ENCODE results near the gene MICU1.

Gene MICU1

DNA sequence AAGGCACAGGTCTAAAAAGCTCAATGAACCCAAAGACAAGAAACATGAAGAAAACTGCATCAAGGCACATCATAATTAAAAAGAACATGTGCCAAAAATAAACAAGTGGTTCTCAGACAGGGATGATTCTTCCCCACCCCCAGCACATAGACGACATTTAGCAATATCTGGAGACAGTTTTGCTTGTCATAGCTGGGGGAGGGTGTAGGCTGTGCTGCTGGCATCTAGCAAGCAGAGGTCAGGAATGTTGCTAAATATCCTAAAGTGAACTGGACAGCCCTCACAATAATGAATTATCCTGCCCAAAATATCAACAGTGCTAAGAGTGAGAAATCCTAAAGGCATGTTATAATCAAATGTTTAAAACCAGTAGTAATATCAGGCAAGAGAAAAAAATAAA, 122.6 kb downstream of the MICU1 start:
- H3K4me3 ChIP-seq (IDR thresholded peaks at IDR 0.05; ENCODE audit: insufficient read depth, low read depth, low read length) = no peak overlapping the region
- no peak overlapping the region for H3K4me2 ChIP-seq
- H4K20me1 ChIP-seq (ENCODE audit: insufficient read depth) = no peaks in the 10 kb centered on the region
- no peak overlapping the region for H3K27ac ChIP-seq
- no peaks in the 10 kb centered on the region for H3K79me2 ChIP-seq (ENCODE audit: insufficient read depth, low read depth)
- H3K4me1 ChIP-seq (ENCODE audit: low read depth, poor library complexity, severe bottlenecking) = no peaks in the 10 kb centered on the region
- no peaks in the 10 kb centered on the region for H3K36me3 ChIP-seq (ENCODE audit: insufficient read depth)
- no peak overlapping the region for H3K9ac ChIP-seq
- TF ChIP-seq, protein P1, sequence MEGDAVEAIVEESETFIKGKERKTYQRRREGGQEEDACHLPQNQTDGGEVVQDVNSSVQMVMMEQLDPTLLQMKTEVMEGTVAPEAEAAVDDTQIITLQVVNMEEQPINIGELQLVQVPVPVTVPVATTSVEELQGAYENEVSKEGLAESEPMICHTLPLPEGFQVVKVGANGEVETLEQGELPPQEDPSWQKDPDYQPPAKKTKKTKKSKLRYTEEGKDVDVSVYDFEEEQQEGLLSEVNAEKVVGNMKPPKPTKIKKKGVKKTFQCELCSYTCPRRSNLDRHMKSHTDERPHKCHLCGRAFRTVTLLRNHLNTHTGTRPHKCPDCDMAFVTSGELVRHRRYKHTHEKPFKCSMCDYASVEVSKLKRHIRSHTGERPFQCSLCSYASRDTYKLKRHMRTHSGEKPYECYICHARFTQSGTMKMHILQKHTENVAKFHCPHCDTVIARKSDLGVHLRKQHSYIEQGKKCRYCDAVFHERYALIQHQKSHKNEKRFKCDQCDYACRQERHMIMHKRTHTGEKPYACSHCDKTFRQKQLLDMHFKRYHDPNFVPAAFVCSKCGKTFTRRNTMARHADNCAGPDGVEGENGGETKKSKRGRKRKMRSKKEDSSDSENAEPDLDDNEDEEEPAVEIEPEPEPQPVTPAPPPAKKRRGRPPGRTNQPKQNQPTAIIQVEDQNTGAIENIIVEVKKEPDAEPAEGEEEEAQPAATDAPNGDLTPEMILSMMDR (conservative IDR thresholded peaks at IDR 0.05; ENCODE audit: low read depth, low read length) = no peak
- no peaks in the 10 kb centered on the region for H3K27me3 ChIP-seq (ENCODE audit: insufficient read depth, low read depth)
- no peak overlapping the region for H2AFZ ChIP-seq (ENCODE audit: low read depth)

DNA sequence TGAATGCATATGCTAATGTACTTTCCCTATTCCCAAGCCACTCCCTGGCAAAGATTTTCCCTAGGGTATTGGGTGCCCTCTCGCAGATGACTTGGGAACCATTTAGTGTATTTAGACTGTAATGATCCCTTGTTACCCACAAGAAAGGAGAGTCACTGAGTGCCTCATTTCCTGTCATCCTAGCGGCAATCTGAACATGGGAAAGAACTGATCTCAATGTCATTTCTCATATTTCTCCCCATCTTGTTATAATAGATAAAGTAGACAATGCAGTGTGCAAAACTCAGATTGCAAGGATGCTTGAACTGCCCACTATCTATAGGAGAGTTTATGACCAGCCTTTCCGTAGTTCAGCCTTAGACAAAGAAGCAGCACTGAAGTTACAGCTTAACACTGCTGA, 123.3 kb downstream of the MICU1 start:
- no peak overlapping the region for H3K4me3 ChIP-seq (IDR thresholded peaks at IDR 0.05; ENCODE audit: insufficient read depth, low read depth, low read length)
- no peak overlapping the region for H3K27ac ChIP-seq
- H2AFZ ChIP-seq (ENCODE audit: low read depth) = no peak overlapping the region
- H3K9ac ChIP-seq = no peak overlapping the region
- no peaks in the 10 kb centered on the region for H3K79me2 ChIP-seq (ENCODE audit: insufficient read depth, low read depth)
- no peaks in the 10 kb centered on the region for H4K20me1 ChIP-seq (ENCODE audit: insufficient read depth)
- H3K27me3 ChIP-seq (ENCODE audit: insufficient read depth, low read depth) = no peaks in the 10 kb centered on the region
- H3K4me2 ChIP-seq = no peak overlapping the region
- H3K36me3 ChIP-seq (ENCODE audit: insufficient read depth) = no peaks in the 10 kb centered on the region
- TF ChIP-seq, protein P1 (conservative IDR thresholded peaks at IDR 0.05; ENCODE audit: low read depth, low read length) = no peak
- no peaks in the 10 kb centered on the region for H3K4me1 ChIP-seq (ENCODE audit: low read depth, poor library complexity, severe bottlenecking)

DNA sequence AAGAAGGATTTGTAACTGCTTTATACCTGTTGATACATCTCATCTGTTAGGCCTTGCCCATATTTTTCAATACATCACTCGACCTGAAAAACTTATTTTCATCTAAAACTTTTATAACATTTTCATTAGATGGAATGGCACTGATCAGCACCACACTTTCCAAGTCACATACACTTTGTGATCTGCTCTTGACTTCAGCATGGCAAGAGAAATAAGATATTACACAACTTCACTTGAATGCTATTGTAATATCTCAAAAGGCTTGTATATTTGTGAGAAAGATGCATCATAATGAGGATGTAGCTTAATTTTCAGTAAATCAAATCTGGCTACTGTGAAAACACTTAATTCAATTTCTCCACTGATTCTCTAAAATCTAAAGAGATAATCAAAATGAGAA, 126.2 kb downstream of the MICU1 start:
- Histone ChIP-seq H2AFZ (ENCODE audit: low read depth) (no peak overlapping the region), H3K27me3 (ENCODE audit: insufficient read depth, low read depth) (no peaks in the 10 kb centered on the region), H3K27ac (no peak overlapping the region), H3K79me2 (ENCODE audit: insufficient read depth, low read depth) (no peaks in the 10 kb centered on the region), H4K20me1 (ENCODE audit: insufficient read depth) (no peaks in the 10 kb centered on the region), H3K9ac (no peak overlapping the region), H3K4me1 (ENCODE audit: low read depth, poor library complexity, severe bottlenecking) (no peaks in the 10 kb centered on the region), H3K4me2 (no peak overlapping the region), H3K4me3 (IDR thresholded peaks at IDR 0.05; ENCODE audit: insufficient read depth, low read depth, low read length) (no peak overlapping the region), H3K36me3 (ENCODE audit: insufficient read depth) (no peaks in the 10 kb centered on the region)
- TF ChIP-seq, protein P1 (conservative IDR thresholded peaks at IDR 0.05; ENCODE audit: low read depth, low read length) = no peak

DNA sequence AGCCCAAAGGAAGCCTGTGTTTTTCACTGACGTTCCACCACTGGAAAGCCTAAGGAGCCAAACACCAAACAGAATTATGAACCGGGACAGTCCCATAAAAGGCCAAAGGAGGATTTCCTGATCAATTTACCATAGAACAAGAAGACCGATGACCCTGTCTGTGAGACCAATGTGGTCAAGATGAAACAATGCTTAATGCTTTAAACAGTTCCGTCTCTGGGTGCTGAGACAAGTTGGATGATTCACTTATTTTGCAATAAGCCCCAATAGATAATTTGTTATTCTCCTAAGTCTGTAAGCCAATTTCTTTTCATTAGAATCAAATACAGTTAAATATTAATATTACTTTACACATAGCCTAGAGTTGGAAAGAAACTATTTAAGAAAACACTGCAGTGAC, 134.9 kb downstream of the MICU1 start:
- H3K4me1 ChIP-seq (ENCODE audit: low read depth, poor library complexity, severe bottlenecking) = no peaks in the 10 kb centered on the region
- H4K20me1 ChIP-seq (ENCODE audit: insufficient read depth) = no peaks in the 10 kb centered on the region
- H3K36me3 ChIP-seq (ENCODE audit: insufficient read depth) = no peaks in the 10 kb centered on the region
- H2AFZ ChIP-seq (ENCODE audit: low read depth) = no peak overlapping the region
- no peak overlapping the region for H3K9ac ChIP-seq
- no peak overlapping the region for H3K4me2 ChIP-seq
- TF ChIP-seq, protein P1 (conservative IDR thresholded peaks at IDR 0.05; ENCODE audit: low read depth, low read length) = no peak
- H3K79me2 ChIP-seq (ENCODE audit: insufficient read depth, low read depth) = no peaks in the 10 kb centered on the region
- no peaks in the 10 kb centered on the region for H3K27me3 ChIP-seq (ENCODE audit: insufficient read depth, low read depth)
- no peak overlapping the region for H3K4me3 ChIP-seq (IDR thresholded peaks at IDR 0.05; ENCODE audit: insufficient read depth, low read depth, low read length)
- H3K27ac ChIP-seq = no peak overlapping the region

DNA sequence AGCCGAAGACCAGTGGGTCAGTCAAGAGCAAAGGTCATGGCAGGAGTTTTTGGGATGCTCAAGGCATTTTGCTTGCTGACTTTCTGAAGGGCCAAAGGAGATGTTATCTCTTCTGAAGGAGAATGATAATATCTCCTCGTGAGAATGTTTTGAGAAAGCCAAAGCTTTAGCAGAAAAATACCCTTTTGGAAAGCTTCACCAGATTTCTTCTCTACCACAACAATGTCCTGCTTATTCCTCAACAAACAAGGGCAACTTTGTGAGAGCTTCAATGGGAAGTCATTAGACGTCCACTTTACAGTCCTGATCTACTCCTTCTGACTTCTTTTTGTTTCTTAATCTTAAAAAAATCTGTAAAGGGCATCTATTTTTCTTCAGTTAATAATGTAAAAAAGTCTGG, 138.4 kb downstream of the MICU1 start:
- Histone ChIP-seq H3K4me1 (ENCODE audit: low read depth, poor library complexity, severe bottlenecking) (no peaks in the 10 kb centered on the region), H4K20me1 (ENCODE audit: insufficient read depth) (no peaks in the 10 kb centered on the region), H3K4me2 (no peak overlapping the region), H3K27ac (no peak overlapping the region), H3K4me3 (IDR thresholded peaks at IDR 0.05; ENCODE audit: insufficient read depth, low read depth, low read length) (no peak overlapping the region), H3K27me3 (ENCODE audit: insufficient read depth, low read depth) (no peaks in the 10 kb centered on the region), H3K36me3 (ENCODE audit: insufficient read depth) (no peaks in the 10 kb centered on the region), H3K9ac (no peak overlapping the region), H3K79me2 (ENCODE audit: insufficient read depth, low read depth) (no peaks in the 10 kb centered on the region), H2AFZ (ENCODE audit: low read depth) (no peak overlapping the region)
- TF ChIP-seq, protein P1 (conservative IDR thresholded peaks at IDR 0.05; ENCODE audit: low read depth, low read length) = no peak

Data from KMS-11 (cell line).